ENCODE measurements around the gene MPV17. TPM values are rescaled to one million over a fixed set of nuclear protein-coding genes. Genes with fewer than 3 reads are reported as not detected.
A peak's percentile ranks its signal among the peaks of the same experiment; 100 is the strongest.

MPV17 gene
- total and polyA plus RNA-seq, 9 donors: 47.0 to 169 (median 60.4) TPM

GRCh38 chr2:27263287-27264252 lies 59.3 kb downstream of the MPV17 start:
- Histone ChIP-seq H3K27me3 (no peaks in the 10 kb centered on the region), H3K4me1 (ENCODE audit: insufficient read depth) (peaks cover 9% of the 10 kb centered on the region), H3K27ac (no peak overlapping the region), H3K9me3 (no peaks in the 10 kb centered on the region), H3K4me3 (peak overlapping the region; percentile 29), H3K36me3 (no peaks in the 10 kb centered on the region)
- intact Hi-C loops (cut with DNase I): no loop called here
- DNase-seq: no peak
- TF ChIP-seq POLR2A (IDR thresholded peaks at IDR 0.05) (no peak), EP300 (IDR thresholded peaks at IDR 0.05) (no peak), CTCF (IDR thresholded peaks at IDR 0.05) (no peak)
- 1 to 2% (median 2%) methylated on average over 46 of the region's 46 CpGs for WGBS, 3 donors

GRCh38 chr2:27262379-27263286 lies 60.3 kb downstream of the MPV17 start, which contains the start of gene SLC30A3:
TSS of gene SLC30A3 (minus strand) at chr2:27263047. CDS start at chr2:27262906, 141 bp downstream.
- H3K9me3 ChIP-seq: no peaks in the 10 kb centered on the region
- WGBS, 3 donors: 0 to 1% (median 1%) methylated on average over 25 to 96 of the region's 96 CpGs
- no peak for TF ChIP-seq CTCF (IDR thresholded peaks at IDR 0.05)
- no peak for TF ChIP-seq POLR2A (IDR thresholded peaks at IDR 0.05)
- no peak for TF ChIP-seq EP300 (IDR thresholded peaks at IDR 0.05)
- intact Hi-C loops (cut with DNase I): no loop called here
- no peaks in the 10 kb centered on the region for H3K36me3 ChIP-seq
- DNase-seq: peak; percentile 37 to 72 (median 59)
- no peak within 1 kb of the TSS for H3K27ac ChIP-seq
- H3K27me3 ChIP-seq: no peaks in the 10 kb centered on the region
- H3K4me3 ChIP-seq: peak within 1 kb of the TSS; percentile 29
- H3K4me1 ChIP-seq (ENCODE audit: insufficient read depth): peaks cover 9% of the 10 kb centered on the region

GRCh38 chr2:27261926-27262298 lies 61.0 kb downstream of the MPV17 start:
- Histone ChIP-seq H3K27me3 (no peaks in the 10 kb centered on the region), H3K9me3 (no peaks in the 10 kb centered on the region), H3K27ac (no peak overlapping the region), H3K4me1 (ENCODE audit: insufficient read depth) (peaks cover 9% of the 10 kb centered on the region), H3K36me3 (no peaks in the 10 kb centered on the region), H3K4me3 (no peak overlapping the region)
- DNase-seq: no peak
- no peak for TF ChIP-seq EP300 (IDR thresholded peaks at IDR 0.05)
- TF ChIP-seq POLR2A (IDR thresholded peaks at IDR 0.05): no peak
- TF ChIP-seq CTCF (IDR thresholded peaks at IDR 0.05): no peak
- 1 to 5% (median 3%) methylated on average over 21 to 40 of the region's 40 CpGs for WGBS, 3 donors
- intact Hi-C loops (cut with DNase I): no loop called here

GRCh38 chr2:27261241-27261925 lies 61.5 kb downstream of the MPV17 start:
- intact Hi-C loops (cut with DNase I): no loop called here
- no peak overlapping the region for H3K27ac ChIP-seq
- peaks cover 9% of the 10 kb centered on the region for H3K4me1 ChIP-seq (ENCODE audit: insufficient read depth)
- no peaks in the 10 kb centered on the region for H3K27me3 ChIP-seq
- H3K9me3 ChIP-seq: no peaks in the 10 kb centered on the region
- TF ChIP-seq EP300 (IDR thresholded peaks at IDR 0.05) (no peak), CTCF (IDR thresholded peaks at IDR 0.05) (no peak), POLR2A (IDR thresholded peaks at IDR 0.05) (no peak)
- H3K4me3 ChIP-seq: no peak overlapping the region
- no peak for DNase-seq
- H3K36me3 ChIP-seq: no peaks in the 10 kb centered on the region
- WGBS, 3 donors: 35 to 53% (median 44%) methylated on average over 11 of the region's 11 CpGs

All from ovary (tissue), 9 donors.